Body of pancreas (tissue), 4 donors: Measurements from ENCODE around the gene CAMLG.

Experiments used
- CTCF ChIP-seq, 7 experiments: fragments of 450-650 bp in 4 of 7; fragments of 200-600 bp in 3 of 7; sonication (generic) in 3 of 7; IDR thresholded peaks; one replicate each; pipeline ENCODE4 v1.5.1; 2016 to 2019; ENCODE audit warnings: antibody characterized with exemption in 7 of 7
- POLR2A ChIP-seq, 3 donors: fragments of 450-650 bp; IDR thresholded peaks; one replicate each; pipeline ENCODE4 v1.6.1; 2016; ENCODE audit warnings: antibody characterized with exemption in 3 of 3, mild to moderate bottlenecking in 2 of 3

- no peak for TF ChIP-seq POLR2A (IDR thresholded peaks at IDR 0.05)
- TF ChIP-seq CTCF (IDR thresholded peaks at IDR 0.05): no peak
Measured at GRCh38 chr5:134714120-134714519, 24.2 kb upstream of the CAMLG start.
